Fibroblast of lung (primary cell): ENCODE results near the gene LHX5. TPM values are rescaled to one million over a fixed set of nuclear protein-coding genes. Genes with fewer than 3 reads are reported as not detected.

Source experiments
- DNase-seq, 2 donors: peaks; one replicate each; pipeline versions ENCODE4 v3.0.0 to v3.0.0-alpha.2; 2010; ENCODE audit warnings: low read depth in 2 of 2
- H2AFZ ChIP-seq: 2 replicates; pipeline ENCODE4 v1.5.1; 2012; ENCODE audit warnings: low read length, control low read depth, inconsistent platforms
- H3K27ac ChIP-seq: 2 replicates; pipeline ENCODE4 v1.5.1; 2011; ENCODE audit warnings: low read length, control low read depth; ENCODE audit not compliant: insufficient read depth
- H3K27me3 ChIP-seq: 2 replicates; pipeline ENCODE4 v1.5.1; 2011; ENCODE audit warnings: mild to moderate bottlenecking, low read length; ENCODE audit not compliant: control insufficient read depth, insufficient read depth
- H3K36me3 ChIP-seq: 2 replicates; pipeline ENCODE4 v1.5.1; 2011; ENCODE audit warnings: low read length; ENCODE audit not compliant: control insufficient read depth, insufficient read depth
- H3K4me1 ChIP-seq: 2 replicates; pipeline ENCODE4 v1.5.1; 2011; ENCODE audit warnings: low read length; ENCODE audit not compliant: control insufficient read depth, insufficient read depth; ENCODE audit errors: extremely low read depth
- H3K4me2 ChIP-seq: 2 replicates; pipeline ENCODE4 v1.5.1; 2011; ENCODE audit warnings: low read length, control low read depth; ENCODE audit not compliant: insufficient read depth; ENCODE audit errors: extremely low read depth
- H3K4me3 ChIP-seq, 4 experiments: fragments of 200-600 bp in 1 of 4; sonication (generic) in 1 of 4; replicated peaks in 1 of 4; 2 replicates each; pipeline ENCODE4 v1.5.1; 2011 to 2016; ENCODE audit warnings: low read length in 4 of 4, low read depth in 3 of 4, mild to moderate bottlenecking in 3 of 4, control low read depth in 2 of 4, inconsistent platforms in 1 of 4, mixed read lengths in 1 of 4; ENCODE audit not compliant: insufficient read depth in 1 of 4; ENCODE audit errors: control extremely low read depth in 1 of 4
- H3K79me2 ChIP-seq: 2 replicates; pipeline ENCODE4 v1.5.1; 2012; ENCODE audit warnings: mild to moderate bottlenecking, low read length, inconsistent platforms; ENCODE audit not compliant: control insufficient read depth, insufficient read depth
- H3K9ac ChIP-seq: 2 replicates; pipeline ENCODE4 v1.5.1; 2011; ENCODE audit warnings: mild to moderate bottlenecking, low read length, control low read depth; ENCODE audit not compliant: insufficient read depth
- H3K9me3 ChIP-seq: 2 replicates; pipeline ENCODE4 v1.5.1; 2012; ENCODE audit warnings: low read depth, low read length; ENCODE audit not compliant: control insufficient read depth, insufficient read depth
- H4K20me1 ChIP-seq: 2 replicates; pipeline ENCODE4 v1.5.1; 2011; ENCODE audit warnings: low read length; ENCODE audit not compliant: control insufficient read depth, insufficient read depth; ENCODE audit errors: extremely low read depth
- CTCF ChIP-seq, 2 donors: IDR thresholded peaks in 1 of 2; conservative IDR thresholded peaks in 1 of 2; 1 replicate in 1 of 2; 2 replicates in 1 of 2; pipeline ENCODE4 v1.5.1; 2011 to 2012; ENCODE audit warnings: low read length in 2 of 2, control low read depth in 1 of 2, inconsistent platforms in 1 of 2, low read depth in 1 of 2, mild to moderate bottlenecking in 1 of 2
- EZH2 ChIP-seq: IDR thresholded peaks from 2 replicates; pipeline ENCODE4 v1.5.1; 2012; ENCODE audit warnings: low read length, control low read depth, mild to moderate bottlenecking; ENCODE audit errors: missing control alignments
- polyA plus RNA-seq, 2 donors: library from polyadenylated mRNA; depleted of rRNA in 1 of 2; stranded (reverse) in 1 of 2; unstranded in 1 of 2; fragments of >200 nt; gene quantifications; 2 replicates each; pipeline ENCODE4 v1.2.1, GENCODE V29; 2011 to 2012; ENCODE audit warnings: missing spikeins in 1 of 2
- total RNA-seq: library from RNA; depleted of rRNA; stranded (reverse); fragments of >200 nt; gene quantifications from 2 replicates; pipeline ENCODE4 v1.2.1, GENCODE V29; 2014

Gene LHX5
- total and polyA plus RNA-seq, 2 donors (not counting 1 experiment from before 2014, with no cell fraction given): not detected

GRCh38 chr12:113462117-113462774 is 9.4 kb downstream of the LHX5 start:
- Histone ChIP-seq H3K27ac (no peak overlapping the region), H3K79me2 (no peaks in the 10 kb centered on the region), H4K20me1 (no peaks in the 10 kb centered on the region), H3K4me2 (peak overlapping the region; percentile 80), H3K36me3 (no peaks in the 10 kb centered on the region), H3K9ac (no peak overlapping the region), H3K4me3 (peak overlapping the region in 2 of 4 experiments; percentile 30), H2AFZ (no peak overlapping the region), H3K4me1 (no peaks in the 10 kb centered on the region), H3K9me3 (no peaks in the 10 kb centered on the region), H3K27me3 (peaks cover 44% of the 10 kb centered on the region)
- TF ChIP-seq CTCF (conservative IDR thresholded peaks at IDR 0.05 in 1 of 2, IDR thresholded peaks at IDR 0.05 in 1 of 2; ENCODE audit: low read depth in 1 of 2, low read length in 2 of 2): peak; percentile 80 to 95
- peak; percentile 19 for TF ChIP-seq EZH2
- DNase-seq: peak; percentile 52 to 75

- H4K20me1 ChIP-seq: no peaks in the 10 kb centered on the region
- no peak overlapping the region for H3K9ac ChIP-seq
- no peaks in the 10 kb centered on the region for H3K36me3 ChIP-seq
- peak in 1 of 2 donors; percentile 14 for DNase-seq
- H3K9me3 ChIP-seq: no peaks in the 10 kb centered on the region
- H3K27me3 ChIP-seq: peaks cover 38% of the 10 kb centered on the region
- no peak overlapping the region for H3K27ac ChIP-seq
- no peaks in the 10 kb centered on the region for H3K4me1 ChIP-seq
- peak; percentile 48 to 65 for TF ChIP-seq CTCF (conservative IDR thresholded peaks at IDR 0.05 in 1 of 2, IDR thresholded peaks at IDR 0.05 in 1 of 2; ENCODE audit: low read depth in 1 of 2, low read length in 2 of 2)
- no peak for TF ChIP-seq EZH2
- H3K4me2 ChIP-seq: no peak overlapping the region
- no peak overlapping the region for H2AFZ ChIP-seq
- H3K4me3 ChIP-seq: no peak overlapping the region
- H3K79me2 ChIP-seq: no peaks in the 10 kb centered on the region
Measured at GRCh38 chr12:113461666-113462065, 10.0 kb downstream of the LHX5 start.

- no peaks in the 10 kb centered on the region for H3K79me2 ChIP-seq
- no peak overlapping the region for H2AFZ ChIP-seq
- no peak for DNase-seq
- no peak overlapping the region for H3K27ac ChIP-seq
- no peak overlapping the region for H3K9ac ChIP-seq
- TF ChIP-seq CTCF (conservative IDR thresholded peaks at IDR 0.05 in 1 of 2, IDR thresholded peaks at IDR 0.05 in 1 of 2; ENCODE audit: low read depth in 1 of 2, low read length in 2 of 2) (no peak), EZH2 (no peak)
- H3K4me1 ChIP-seq: no peaks in the 10 kb centered on the region
- no peaks in the 10 kb centered on the region for H4K20me1 ChIP-seq
- no peak overlapping the region for H3K4me2 ChIP-seq
- peaks cover 23% of the 10 kb centered on the region for H3K27me3 ChIP-seq
- H3K36me3 ChIP-seq: no peaks in the 10 kb centered on the region
- no peak overlapping the region for H3K4me3 ChIP-seq
- no peaks in the 10 kb centered on the region for H3K9me3 ChIP-seq
Measured at GRCh38 chr12:113459981-113460380, 11.7 kb downstream of the LHX5 start.
